Activated CD8-positive, alpha-beta memory T cell treated with anti-CD3 and anti-CD28 coated beads for 48 hours (primary cell): ENCODE results near the gene THAP8.
"Not testable (repeated sequence)": the region's sequence is repeated elsewhere in the genome, so short reads cannot be mapped to it uniquely, and the experiment has no call there.

ENCODE experiments used
- DNase-seq, 3 experiments: peaks; one replicate each; pipeline ENCODE4 v3.0.0-alpha.2; 2020; ENCODE audit warnings: low read depth in 2 of 3, low spot score in 2 of 3

Gene THAP8

DNA sequence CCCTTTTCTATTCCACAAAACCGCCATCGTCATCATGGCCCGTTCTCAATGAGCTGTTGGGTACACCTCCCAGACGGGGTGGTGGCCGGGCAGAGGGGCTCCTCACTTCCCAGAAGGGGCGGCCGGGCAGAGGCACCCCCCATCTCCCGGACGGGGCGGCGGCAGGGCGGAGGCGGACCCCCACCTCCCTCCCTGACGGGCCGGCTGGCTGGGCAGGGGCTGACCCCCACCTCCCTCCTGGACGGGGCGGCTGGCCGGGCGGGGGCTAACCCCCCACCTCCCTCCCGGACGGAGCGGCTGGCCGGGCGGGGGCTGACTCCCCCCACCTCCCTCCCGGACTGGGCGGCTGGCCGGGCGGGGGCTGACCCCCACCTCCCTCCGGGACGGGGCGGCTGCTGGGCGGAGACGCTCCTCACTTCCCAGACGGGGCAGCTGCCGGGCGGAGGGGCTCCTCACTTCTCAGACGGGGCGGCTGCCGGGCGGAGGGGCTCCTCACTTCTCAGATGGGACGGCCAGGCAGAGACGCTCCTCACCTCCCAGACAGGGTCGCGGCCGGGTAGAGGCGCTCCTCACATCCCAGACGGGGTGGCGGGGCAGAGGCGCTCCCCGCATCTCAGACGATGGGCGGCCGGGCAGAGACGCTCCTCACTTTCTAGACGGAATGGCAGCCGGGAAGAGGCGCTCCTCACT is 14.9 kb upstream of the THAP8 start:
- DNase-seq: not testable (repeated sequence)

DNA sequence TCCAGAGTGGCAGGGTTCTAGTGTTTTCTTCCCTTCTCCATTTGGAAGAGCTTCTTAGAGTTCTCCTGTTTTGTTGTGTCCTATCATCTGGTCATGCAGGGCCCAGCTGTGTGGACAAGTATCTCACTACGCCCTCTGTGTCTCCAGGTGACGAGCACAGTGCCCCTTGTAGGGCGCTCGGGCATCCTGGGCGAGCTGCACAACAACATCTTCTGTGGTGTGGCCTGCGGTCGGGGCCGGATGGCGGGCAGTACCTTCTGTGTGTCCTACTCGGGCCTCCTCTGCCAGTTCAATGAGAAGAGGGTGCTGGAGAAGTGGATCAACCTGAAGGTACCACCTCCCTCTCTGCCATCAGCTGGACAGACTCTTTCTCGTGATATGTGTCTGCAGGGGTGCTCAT is 13.6 kb upstream of the THAP8 start:
- no peak for DNase-seq

DNA sequence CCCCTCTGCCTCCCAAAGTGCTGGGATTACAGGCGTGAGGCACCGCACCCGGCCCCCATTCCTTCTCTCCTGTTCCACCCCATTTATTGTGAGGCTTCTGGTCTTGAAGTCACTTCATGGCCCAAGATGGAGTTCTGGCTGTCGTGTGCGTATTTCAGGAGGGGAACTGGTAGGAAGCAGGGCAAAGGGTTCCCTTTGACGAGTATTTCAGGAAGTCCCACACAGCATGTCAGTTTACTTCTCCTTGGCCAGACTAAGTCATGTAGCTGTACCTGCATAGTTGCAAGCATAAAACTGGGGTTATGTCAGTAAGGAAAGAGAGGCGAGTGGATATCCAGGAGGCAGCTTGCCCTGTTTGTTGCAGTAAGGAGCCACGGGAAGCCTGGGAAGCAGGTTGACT is 10.7 kb upstream of the THAP8 start:
- no peak for DNase-seq

DNA sequence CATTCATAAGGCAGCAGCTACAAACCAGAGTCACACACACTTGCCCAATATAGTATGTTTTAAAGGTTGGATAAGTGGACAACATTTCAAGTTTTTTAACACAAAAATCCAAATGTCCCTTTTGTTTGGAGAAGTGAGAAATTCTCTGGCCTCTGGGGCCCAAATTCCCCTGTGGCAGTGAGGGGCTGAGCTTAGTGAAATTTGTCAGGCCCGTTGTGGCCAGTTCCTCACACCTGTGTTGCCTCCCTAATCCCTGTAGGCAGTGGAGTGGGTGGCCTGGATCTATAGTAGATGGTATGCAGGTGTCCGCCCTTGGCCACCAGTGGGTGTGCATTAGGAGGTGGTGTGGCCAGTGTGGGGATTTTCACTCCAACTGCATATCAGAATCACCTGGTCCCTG is 7.3 kb upstream of the THAP8 start:
- DNase-seq: no peak

DNA sequence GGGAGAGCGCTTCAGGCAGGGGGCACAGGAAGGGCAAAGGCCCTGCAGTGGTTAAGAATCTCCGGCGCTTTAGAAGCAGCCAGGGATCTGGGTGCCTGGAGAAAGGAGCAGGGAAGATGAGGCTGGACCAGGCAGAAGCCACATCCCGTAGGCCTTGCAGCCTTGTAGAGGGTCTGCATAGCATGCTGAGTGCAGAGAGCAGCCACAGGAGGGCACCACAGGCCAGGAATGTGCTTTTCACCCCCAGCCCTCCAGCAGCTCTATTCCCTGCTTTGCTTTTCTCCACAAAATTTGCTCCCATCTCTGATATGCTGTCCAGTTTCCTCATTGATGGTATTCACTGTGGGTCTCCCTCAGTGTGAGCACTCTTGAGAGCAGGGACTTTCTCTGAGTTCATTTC is 6.3 kb upstream of the THAP8 start:
- no peak for DNase-seq

DNA sequence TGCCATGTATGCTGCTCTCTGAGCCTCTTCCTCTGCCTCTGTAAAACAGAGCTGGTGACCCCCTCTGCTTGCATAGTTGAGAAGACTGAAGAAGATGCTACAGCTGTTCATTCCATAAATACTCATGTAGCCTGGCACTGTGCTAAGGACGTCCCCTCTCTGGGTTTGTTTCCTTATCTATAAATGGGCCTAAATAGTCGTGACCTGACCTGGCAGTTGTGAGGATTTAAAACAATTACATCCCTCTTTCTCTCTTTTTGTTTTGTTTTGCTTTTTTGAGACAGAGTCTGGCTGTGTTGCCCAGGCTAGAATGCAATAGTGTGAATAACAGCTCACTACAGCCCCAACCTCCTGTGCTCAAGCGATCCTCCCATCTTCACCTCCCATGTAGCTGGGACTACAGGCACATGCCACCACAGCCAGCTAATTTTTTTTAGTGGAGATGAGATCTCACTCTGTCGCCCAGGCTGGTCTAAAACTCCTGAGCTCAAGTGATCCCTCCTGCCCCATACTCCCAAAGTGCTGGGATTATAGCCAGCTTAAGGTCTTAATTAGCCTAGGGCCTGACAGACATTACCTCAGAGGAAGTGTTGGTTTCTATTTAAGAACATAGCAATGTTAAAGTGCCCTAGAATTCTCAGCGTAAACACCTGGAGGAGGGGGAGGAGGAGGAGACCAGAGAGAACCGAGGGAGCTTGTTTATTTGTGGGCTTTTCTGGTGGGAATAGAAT is 5.3 kb upstream of the THAP8 start:
- DNase-seq: no peak

DNA sequence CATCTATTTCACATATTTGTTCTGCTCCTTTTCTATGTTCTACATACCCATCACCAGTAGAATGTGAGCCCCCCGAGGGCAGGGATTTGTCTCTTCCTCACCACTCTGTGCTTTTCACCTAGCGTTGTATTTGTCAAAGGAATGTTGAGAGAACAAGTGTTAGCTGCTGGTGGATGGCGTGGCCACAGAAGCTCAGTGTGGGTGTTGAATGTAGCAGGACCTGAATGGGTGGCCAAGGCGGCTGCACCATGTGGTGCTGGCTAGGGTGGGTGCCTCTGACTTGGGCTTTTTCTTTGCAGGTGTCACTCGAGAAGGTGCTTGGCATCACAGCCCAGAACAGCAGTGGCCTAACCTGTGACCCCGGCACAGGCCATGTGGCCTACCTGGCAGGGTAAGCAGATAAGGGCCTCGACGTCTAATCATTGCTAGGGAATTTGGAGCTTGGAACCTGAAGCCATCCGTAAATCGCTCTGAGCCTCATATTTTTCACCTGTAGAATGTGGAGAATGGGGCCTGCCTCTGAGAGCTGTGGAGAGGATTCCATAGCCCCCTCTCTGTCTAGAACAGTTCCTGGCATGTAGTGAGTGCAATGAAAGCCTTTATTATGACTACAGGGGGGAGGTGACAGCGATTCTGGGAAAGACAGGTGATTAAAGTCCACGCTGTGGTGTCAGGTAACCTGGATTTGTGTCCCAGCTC is 4.5 kb upstream of the THAP8 start:
- DNase-seq: no peak

DNA sequence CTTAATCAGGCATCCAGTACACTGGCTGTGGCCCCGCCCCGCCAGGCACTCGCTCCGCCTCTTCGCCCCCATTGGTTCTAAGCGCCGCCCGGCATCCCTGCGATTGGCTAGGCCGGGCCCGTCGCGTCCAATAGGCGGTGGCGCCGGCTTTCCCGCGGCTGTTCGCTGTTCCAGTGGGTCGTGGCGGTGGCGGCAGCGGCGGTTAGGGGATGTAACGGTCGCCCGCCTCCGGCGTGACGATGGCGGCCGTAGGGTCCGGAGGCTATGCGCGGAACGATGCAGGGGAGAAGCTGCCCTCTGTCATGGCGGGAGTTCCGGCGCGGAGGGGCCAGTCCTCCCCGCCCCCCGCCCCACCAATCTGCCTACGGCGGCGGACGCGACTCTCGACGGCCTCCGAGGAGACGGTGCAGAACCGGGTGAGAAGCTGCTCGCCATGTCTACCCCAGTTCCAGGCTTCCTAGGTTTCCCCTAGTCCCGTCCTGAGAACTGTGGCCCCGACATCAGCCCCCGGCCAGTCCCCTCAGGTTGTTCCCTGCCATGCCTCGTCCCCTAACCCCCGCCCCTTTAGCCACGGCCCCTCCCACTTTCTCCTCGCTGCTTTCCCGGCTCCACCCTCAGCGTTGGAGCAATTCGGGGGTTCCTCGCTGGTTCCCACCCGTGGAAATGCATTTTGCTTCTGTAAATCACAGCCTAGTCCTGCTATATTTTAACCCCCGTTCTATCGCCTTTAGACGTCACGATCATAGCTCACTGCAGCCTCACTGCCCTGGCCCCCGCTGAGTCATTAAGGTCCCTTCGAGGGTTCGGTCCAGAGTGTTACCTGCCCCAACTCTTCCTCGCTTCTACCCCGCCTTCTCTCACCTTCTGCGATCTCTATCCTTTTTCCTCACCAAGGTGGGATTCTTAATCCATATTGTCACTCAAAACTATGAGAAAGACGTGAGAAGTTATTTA is 925 bp upstream of the THAP8 start, which contains the start of gene WDR62:
Gene WDR62 (plus strand): TSS at position 165 of the 954 bp plus-strand sequence. CDS start 75 bp downstream, at position 240.
- DNase-seq: peak; percentile 86 to 92 (median 89)

DNA sequence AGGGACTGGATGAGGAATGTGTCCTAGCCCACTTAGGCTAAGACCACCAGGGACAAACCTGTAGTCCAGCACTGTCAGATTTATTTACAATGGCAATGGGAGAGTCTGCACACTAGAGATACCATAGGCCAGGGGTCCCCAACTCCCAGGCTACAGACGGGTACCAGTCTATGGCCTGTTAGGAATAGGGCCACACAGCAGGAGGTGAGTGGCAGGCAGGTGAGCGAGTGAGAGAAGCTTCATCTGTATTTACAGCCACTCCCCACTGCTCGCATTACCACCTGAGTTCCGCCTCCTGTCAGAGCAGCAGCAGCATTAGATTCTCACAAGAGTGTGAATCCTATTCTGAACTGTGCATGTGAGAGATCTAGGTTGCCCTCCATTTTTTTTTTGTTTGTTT is 2.4 kb downstream of the THAP8 start:
- DNase-seq: no peak

DNA sequence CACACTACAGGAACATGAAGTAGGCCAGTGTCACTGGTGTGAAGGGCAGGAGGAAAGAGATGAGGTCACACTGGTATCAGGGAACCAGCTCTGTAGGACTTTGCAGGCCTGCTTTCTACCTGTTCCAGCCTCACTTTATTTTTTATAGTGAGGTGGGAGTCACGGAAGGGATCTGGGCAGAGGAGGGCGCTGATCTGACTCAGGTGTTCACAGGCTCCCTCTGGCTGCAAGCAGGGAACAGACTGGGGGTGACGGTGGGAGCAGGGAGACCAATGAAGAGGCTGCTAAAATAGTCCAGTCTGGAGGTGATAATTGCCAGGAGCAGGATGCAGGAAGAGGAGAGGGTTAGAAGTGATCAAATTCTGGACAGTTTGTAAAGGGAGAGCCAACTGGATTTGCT is 2.8 kb downstream of the THAP8 start:
- DNase-seq: no peak

DNA sequence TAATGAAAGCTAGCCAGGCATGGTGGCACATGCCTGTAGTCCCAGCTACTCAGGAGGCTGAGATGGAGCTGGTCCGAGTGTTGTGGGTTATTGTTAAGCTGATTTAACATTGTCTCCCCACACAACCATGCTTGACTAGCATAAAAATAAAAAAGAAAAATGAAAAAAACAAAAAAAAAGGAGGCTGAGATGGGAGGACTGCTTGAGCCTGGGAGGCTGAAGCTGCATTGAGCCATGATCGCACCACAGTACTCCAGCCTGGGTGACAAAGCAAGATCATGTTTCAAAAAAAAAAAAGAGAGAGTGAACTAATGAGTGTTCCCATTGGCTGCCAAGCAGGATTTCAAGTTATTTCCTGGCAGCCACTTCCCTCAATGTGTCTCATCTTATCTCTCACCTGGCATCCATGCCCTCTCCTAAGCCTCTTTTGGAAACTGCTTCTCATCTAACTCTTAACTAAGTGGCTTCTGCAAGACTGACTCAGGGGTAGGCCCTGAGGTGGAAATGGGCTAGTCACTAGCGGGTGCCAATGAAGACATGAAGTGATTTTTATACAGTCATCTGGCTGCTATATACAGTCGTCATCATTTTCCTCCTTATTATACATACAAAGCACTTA is 4.9 kb downstream of the THAP8 start:
- no peak for DNase-seq

DNA sequence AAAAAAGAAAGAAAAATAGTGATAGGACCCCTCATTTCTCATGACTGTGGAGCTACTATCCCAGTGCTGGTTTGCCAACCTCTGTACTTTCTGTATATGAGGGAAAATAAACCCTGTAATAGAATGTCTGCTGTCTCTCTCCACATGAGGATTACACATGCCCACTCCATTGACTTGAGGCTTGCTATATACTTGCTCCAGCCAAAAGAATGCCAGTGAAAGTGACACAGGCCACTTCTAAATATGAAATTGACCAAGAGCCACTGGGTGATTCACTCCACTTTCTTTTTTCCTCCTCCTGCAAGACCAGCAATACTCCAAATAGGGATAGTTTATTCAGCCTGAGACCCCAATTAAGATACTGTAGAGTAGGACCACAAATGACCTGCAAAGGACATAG is 6.2 kb downstream of the THAP8 start:
- no peak for DNase-seq

DNA sequence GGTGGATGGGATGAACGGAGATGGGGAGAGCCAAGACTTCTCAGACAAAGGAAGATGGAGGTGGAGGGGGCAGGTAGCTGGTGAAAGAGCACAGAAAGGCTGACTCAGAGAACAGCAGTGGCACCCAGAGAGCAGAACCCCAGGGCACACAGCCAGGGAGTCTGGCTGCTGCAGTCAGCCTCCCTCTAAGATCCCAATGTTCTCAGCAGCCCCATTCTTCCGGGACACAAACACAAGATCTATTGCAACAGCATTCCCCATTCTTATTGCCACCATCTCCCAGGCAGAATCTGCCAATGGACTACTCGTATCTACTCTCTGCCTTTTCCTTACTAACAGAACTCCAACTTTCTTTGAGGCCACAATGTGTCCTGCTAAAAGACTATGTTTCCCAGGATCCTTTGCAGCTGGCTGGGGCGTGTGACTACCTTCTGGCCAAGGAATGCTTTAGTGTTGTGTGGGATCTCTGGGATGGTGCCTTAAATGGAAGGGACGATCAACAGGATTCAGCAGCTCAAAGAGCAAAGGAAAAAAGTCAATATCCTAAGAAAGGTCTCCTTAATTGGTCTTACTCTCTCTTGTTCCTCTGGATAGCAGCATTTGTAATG is 7.5 kb downstream of the THAP8 start:
- no peak for DNase-seq

DNA sequence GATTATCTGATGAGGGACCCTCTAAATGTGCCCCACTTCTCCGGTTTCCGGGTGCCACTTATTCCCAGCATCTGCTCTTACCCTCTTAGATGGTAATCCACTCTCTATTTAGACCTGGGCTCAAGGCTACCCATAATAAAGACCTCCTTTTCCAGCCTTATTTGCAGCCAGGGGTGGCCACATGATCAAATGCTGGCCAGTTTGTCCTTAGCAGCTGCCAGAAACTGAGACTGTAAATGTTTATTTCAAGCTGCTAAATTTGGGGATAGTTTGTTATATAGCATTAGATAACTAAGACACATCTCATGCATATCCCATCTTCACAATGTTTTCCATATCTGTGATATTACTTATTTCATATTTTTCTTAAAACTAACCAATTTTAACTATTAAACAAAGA is 10.1 kb downstream of the THAP8 start:
- no peak for DNase-seq

DNA sequence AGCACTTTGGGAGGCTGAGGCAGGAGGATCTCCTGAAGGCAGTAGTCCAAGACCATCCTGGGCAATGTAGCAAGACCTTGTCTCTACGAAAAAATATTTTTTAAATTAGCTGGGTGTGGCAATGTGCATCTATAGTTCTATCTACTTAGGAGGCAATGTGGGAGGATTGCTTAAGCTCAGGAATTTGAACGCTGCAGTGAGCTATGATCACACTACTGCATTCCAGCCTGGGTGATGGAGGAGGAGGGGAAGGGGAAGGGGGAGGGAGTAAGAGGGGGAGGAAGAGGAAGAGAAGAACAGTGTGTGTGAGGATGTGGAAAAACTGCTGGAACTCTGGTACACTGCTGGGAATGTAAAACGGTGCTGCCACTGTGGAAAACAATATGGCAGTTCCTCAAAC is 12.3 kb downstream of the THAP8 start:
- no peak for DNase-seq

DNA sequence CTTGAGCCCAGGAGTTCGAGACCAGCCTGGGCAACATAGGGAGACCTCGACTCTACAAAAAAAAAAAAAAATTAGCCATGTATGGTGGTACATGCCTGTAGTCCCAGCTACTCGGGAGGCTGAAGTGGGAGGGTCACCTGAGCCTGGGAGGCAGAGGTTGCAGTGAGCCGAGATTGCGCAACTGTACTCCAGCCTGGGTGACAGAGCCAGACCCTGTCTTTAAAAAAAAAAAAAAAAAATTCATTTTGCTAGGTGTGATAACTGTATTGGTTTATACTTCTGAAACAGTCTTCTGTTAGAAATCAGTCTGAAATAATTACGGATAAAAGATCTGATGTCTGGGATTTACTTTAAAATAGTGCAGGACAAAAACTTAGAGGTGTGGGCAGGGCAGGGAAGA is 13.0 kb downstream of the THAP8 start:
- DNase-seq: not testable (repeated sequence)

DNA sequence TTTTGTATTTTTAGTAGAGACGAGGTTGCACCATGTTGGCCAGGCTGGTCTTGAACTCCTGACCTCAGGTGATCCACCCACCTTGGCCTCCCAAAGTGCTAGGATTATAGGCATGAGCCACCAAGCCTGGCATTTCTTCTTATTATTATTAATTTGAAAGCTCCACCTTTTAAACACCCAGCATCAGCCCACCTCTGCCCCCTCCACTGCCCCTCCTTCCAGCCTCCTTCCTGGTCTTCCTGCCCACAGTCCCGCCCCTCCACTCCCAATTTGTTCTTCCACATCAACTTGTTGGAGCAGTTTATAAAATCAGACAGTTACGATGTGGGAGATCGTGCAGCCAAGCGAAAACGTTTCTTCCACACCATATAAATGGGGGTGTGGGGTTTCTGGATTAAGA is 13.6 kb downstream of the THAP8 start:
- DNase-seq: no peak

DNA sequence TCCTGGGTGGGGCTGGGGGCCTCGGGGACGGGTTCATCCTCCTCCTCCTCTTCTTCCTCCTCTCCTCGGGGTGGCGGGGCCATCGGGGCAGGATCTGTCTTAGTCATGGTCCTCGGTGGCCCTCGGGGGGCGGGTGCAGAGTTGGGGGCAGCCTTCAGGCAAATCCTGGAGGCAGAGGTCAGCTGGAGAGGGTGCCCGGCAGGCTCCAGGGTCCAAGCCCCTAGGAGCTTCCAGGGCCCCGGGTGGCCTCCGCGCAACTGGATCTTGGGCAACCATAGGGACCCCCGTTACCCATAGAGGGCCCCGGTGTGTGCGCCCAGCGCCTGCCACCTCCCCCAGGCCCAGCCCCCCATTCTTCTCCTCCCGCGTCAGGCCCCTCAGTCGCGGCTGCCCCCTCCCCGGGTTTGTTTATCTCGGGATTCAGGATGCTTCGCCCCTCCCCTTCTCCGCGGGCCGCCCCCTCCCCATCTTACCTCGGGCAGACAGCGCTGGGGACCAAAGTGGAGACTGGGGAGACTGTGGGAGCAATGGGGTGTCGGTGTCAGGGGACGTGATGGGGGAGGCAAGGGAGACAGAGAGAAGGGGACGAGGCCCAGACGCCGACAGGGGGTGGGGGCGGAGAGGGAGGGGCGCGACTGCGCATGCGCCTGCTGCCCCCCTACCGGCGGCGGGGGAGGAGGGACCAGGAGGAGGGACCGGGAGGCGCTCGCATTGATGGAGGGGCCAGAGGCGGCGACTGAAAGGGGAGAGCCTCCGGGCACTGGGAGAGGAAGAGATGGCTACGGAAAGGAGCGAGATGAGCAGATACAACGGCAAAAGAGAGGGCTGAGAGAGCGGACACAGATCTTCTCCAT is 21.6 kb downstream of the THAP8 start, which contains the start of gene CLIP3:
Gene CLIP3 (minus strand): TSS at position 623 of the 854 bp plus-strand sequence. CDS start 516 bp downstream, at position 107.
- DNase-seq: peak in 1 of 3 experiments; percentile 34

DNA sequence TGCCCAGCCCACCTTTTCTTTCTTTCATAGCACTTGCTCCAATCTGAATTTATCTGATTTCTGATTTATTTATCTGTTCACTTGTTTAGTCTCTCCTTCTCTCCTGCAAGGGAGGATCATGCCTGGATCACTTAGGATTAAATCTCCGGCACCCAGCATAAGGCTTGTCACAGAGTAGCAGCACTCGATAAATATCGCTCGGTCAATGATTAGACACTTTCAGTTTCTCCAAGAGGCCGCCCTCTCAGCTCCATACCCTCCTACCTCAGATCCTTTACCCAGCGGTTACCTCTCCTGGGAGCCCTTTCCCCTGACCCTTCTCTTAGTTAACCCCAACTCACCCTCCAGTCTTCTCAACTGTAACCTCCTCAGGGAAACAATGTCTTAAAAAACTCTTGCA is 22.8 kb downstream of the THAP8 start:
- no peak for DNase-seq
